AG04450 (cell line): Measurements from ENCODE around the gene OR10W1. TPM values are rescaled to one million over a fixed set of nuclear protein-coding genes. Genes with fewer than 3 reads are reported as not detected.

Experiments
- CTCF ChIA-PET: fragments of 300-600, 350-600 bp; formaldehyde crosslinking; extraction: SDS; loops from one replicate; lab custom pipeline; 2022; ENCODE audit warnings: antibody characterized with exemption, inconsistent platforms; lab: Charles Lee
- POLR2A ChIA-PET: fragments of 350-600 bp; formaldehyde crosslinking; extraction: SDS; loops from one replicate; lab custom pipeline; 2021; ENCODE audit warnings: antibody characterized with exemption, inconsistent platforms; lab: Yijun Ruan, JAX
- DNase-seq: peaks from one replicate; pipeline ENCODE4 v3.0.0-alpha.2; 2011; ENCODE audit warnings: low read depth, low spot score
- H3K27ac ChIP-seq: one replicate; pipeline ENCODE4 v1.5.1; 2012; ENCODE audit warnings: low read depth, low read length, control low read depth
- H3K27me3 ChIP-seq: one replicate; pipeline ENCODE4 v1.6.0; 2012; ENCODE audit warnings: low read length; ENCODE audit not compliant: control insufficient read depth, insufficient read depth
- H3K4me3 ChIP-seq: 2 replicates; pipeline ENCODE4 v1.5.1; 2011; ENCODE audit warnings: mild to moderate bottlenecking, low read depth, low read length, control low read depth
- H3K9me3 ChIP-seq: 2 replicates; pipeline ENCODE4 v1.5.1; 2012; ENCODE audit warnings: low read length; ENCODE audit not compliant: control insufficient read depth, insufficient read depth
- CTCF ChIP-seq: IDR thresholded peaks from 2 replicates; pipeline ENCODE4 v1.5.1; 2011; ENCODE audit warnings: low read depth, low read length, control low read depth, inconsistent platforms
- polyA plus RNA-seq: library from polyadenylated mRNA; depleted of rRNA; stranded (reverse); fragments of >200 nt; gene quantifications from 2 replicates; pipeline ENCODE4 v1.2.3, GENCODE V29; 2011

The OR10W1 gene
- polyA plus RNA-seq, 1 experiment: not detected

GRCh38 chr11:58286249-58286648 is 18.2 kb upstream of the OR10W1 start:
- peak; percentile 16 for DNase-seq
- no peak overlapping the region for H3K27ac ChIP-seq
- H3K9me3 ChIP-seq: no peaks in the 10 kb centered on the region
- POLR2A ChIA-PET: no interaction called here
- no peak overlapping the region for H3K4me3 ChIP-seq
- H3K27me3 ChIP-seq: no peaks in the 10 kb centered on the region
- CTCF ChIA-PET: interaction anchor here (0.5 to 2.2 kb wide), 29 partner anchors 9 to 839 kb away, joined by 3 to 25 read pairs (median 4); partner anchors contain the start of genes BTBD18, OR10W1 and OR9I1
- TF ChIP-seq CTCF: peak; percentile 86

GRCh38 chr11:58285483-58286040 is 17.5 kb upstream of the OR10W1 start:
- CTCF ChIA-PET: interaction anchor here (0.5 to 2.2 kb wide), 30 partner anchors 8 to 838 kb away, joined by 3 to 25 read pairs (median 4); partner anchors contain the start of genes BTBD18, OR10W1, OR9I1 and OR9Q1

GRCh38 chr11:58276151-58276550 is 8.1 kb upstream of the OR10W1 start:
- Histone ChIP-seq H3K4me3 (no peak overlapping the region), H3K27me3 (no peaks in the 10 kb centered on the region), H3K9me3 (no peaks in the 10 kb centered on the region), H3K27ac (no peak overlapping the region)
- CTCF ChIA-PET: no interaction called here
- no peak for DNase-seq
- POLR2A ChIA-PET: no interaction called here
- TF ChIP-seq CTCF: no peak

More at GRCh38 chr11:58285483-58286040, 17.5 kb upstream of the OR10W1 start:
- POLR2A ChIA-PET: no interaction called here
- Histone ChIP-seq H3K27ac (no peak overlapping the region), H3K27me3 (no peaks in the 10 kb centered on the region), H3K9me3 (no peaks in the 10 kb centered on the region), H3K4me3 (no peak overlapping the region)
- no peak for DNase-seq
- no peak for TF ChIP-seq CTCF

- H3K4me3 ChIP-seq: no peak overlapping the region
- no peaks in the 10 kb centered on the region for H3K9me3 ChIP-seq
- no peak for TF ChIP-seq CTCF
- POLR2A ChIA-PET: no interaction called here
- CTCF ChIA-PET: no interaction called here
- H3K27ac ChIP-seq: no peak overlapping the region
- DNase-seq: no peak
- no peaks in the 10 kb centered on the region for H3K27me3 ChIP-seq
Observed at GRCh38 chr11:58275002-58275401, 6.9 kb upstream of the OR10W1 start.

GRCh38 chr11:58259983-58260382 is 8.1 kb downstream of the OR10W1 start:
- Histone ChIP-seq H3K27me3 (no peaks in the 10 kb centered on the region), H3K27ac (no peak overlapping the region), H3K9me3 (no peaks in the 10 kb centered on the region), H3K4me3 (no peak overlapping the region)
- TF ChIP-seq CTCF: no peak
- POLR2A ChIA-PET: no interaction called here
- CTCF ChIA-PET: no interaction called here
- no peak for DNase-seq
